ENCODE data around the gene ALKAL2.

Gene ALKAL2

GRCh38 chr2:244547-244946 lies 43.3 kb downstream of the ALKAL2 start:
- no peak for DNase-seq (ENCODE audit: low spot score)

- DNase-seq (ENCODE audit: low spot score) = no peak
Observed at GRCh38 chr2:238869-239268, 49.0 kb downstream of the ALKAL2 start.

GRCh38 chr2:238431-238830 lies 49.5 kb downstream of the ALKAL2 start:
- no peak for DNase-seq (ENCODE audit: low spot score)

GRCh38 chr2:237878-238277 lies 50.0 kb downstream of the ALKAL2 start:
- DNase-seq (ENCODE audit: low spot score) = no peak

- DNase-seq (ENCODE audit: low spot score) = no peak
Observed at GRCh38 chr2:236993-237539, 50.8 kb downstream of the ALKAL2 start.

GRCh38 chr2:234421-234820 lies 53.5 kb downstream of the ALKAL2 start:
- no peak for DNase-seq (ENCODE audit: low spot score)

GRCh38 chr2:233030-233429 lies 54.9 kb downstream of the ALKAL2 start:
- no peak for DNase-seq (ENCODE audit: low spot score)

GRCh38 chr2:231521-232185 lies 56.2 kb downstream of the ALKAL2 start:
- no peak for DNase-seq (ENCODE audit: low spot score)
